Uterus (tissue), 2 donors: ENCODE measurements around the gene PAH.

Experiments used
- POLR2A ChIP-seq, 2 donors: fragments of 450-650 bp; IDR thresholded peaks; one replicate each; pipeline ENCODE4 v1.6.1; 2016; ENCODE audit warnings: antibody characterized with exemption in 2 of 2, mild to moderate bottlenecking in 1 of 2, moderate library complexity in 1 of 2
- TF ChIP-seq, protein P1 (sequence below), 4 experiments: fragments of 200-600 bp in 2 of 4; fragments of 450-650 bp in 2 of 4; sonication (generic) in 2 of 4; IDR thresholded peaks; one replicate each; pipeline ENCODE4 v1.5.1; 2016 to 2019; ENCODE audit warnings: antibody characterized with exemption in 4 of 4, mild to moderate bottlenecking in 2 of 4, moderate library complexity in 1 of 4

DNA sequence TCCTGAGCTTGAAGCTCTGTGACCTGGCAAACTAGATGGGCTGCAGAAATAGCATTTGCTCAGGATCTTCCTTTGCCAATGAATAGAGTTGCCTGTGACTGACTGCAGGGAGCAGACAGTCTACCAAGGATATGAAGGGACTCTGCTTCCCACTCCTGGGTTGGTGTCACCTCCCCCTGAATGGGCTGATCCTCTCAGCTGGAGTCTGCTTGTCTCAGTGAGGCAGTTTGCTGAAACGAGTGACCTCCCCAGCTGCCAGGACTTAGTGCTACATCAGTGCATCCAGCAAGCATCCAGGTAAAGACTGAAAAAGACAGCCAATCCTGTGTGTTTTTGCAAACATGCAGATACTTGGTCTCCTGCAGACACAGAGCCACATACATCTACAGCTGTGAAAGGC lies 28.5 kb downstream of the PAH start:
- TF ChIP-seq, protein P1, sequence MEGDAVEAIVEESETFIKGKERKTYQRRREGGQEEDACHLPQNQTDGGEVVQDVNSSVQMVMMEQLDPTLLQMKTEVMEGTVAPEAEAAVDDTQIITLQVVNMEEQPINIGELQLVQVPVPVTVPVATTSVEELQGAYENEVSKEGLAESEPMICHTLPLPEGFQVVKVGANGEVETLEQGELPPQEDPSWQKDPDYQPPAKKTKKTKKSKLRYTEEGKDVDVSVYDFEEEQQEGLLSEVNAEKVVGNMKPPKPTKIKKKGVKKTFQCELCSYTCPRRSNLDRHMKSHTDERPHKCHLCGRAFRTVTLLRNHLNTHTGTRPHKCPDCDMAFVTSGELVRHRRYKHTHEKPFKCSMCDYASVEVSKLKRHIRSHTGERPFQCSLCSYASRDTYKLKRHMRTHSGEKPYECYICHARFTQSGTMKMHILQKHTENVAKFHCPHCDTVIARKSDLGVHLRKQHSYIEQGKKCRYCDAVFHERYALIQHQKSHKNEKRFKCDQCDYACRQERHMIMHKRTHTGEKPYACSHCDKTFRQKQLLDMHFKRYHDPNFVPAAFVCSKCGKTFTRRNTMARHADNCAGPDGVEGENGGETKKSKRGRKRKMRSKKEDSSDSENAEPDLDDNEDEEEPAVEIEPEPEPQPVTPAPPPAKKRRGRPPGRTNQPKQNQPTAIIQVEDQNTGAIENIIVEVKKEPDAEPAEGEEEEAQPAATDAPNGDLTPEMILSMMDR (IDR thresholded peaks at IDR 0.05), result no peak
- no peak for TF ChIP-seq POLR2A (IDR thresholded peaks at IDR 0.05)
